ENCODE measurements around the gene E4F1.

E4F1 gene

GRCh38 chr16:2243031-2243528 is 19.7 kb downstream of the E4F1 start:
- POLR2A ChIA-PET: no interaction called here
- no peak for DNase-seq (ENCODE audit: low read depth, low spot score)
- no peak for TF ChIP-seq CTCF (IDR thresholded peaks at IDR 0.05; ENCODE audit: insufficient read depth, low read length, missing control alignments)
- H3K4me3 ChIP-seq (ENCODE audit: low read depth, low read length): no peak overlapping the region
- CTCF ChIA-PET: no interaction called here

- no peak overlapping the region for H3K4me3 ChIP-seq (ENCODE audit: low read depth, low read length)
- CTCF ChIA-PET: no interaction called here
- no peak for TF ChIP-seq CTCF (IDR thresholded peaks at IDR 0.05; ENCODE audit: insufficient read depth, low read length, missing control alignments)
- POLR2A ChIA-PET: no interaction called here
- DNase-seq (ENCODE audit: low read depth, low spot score): no peak
Measured at GRCh38 chr16:2243781-2244180, 20.4 kb downstream of the E4F1 start.

- POLR2A ChIA-PET: no interaction called here
- no peak for DNase-seq (ENCODE audit: low read depth, low spot score)
- TF ChIP-seq CTCF (IDR thresholded peaks at IDR 0.05; ENCODE audit: insufficient read depth, low read length, missing control alignments): no peak
- CTCF ChIA-PET: no interaction called here
- no peak overlapping the region for H3K4me3 ChIP-seq (ENCODE audit: low read depth, low read length)
Measured at GRCh38 chr16:2244301-2244700, 20.9 kb downstream of the E4F1 start.

GRCh38 chr16:2244926-2245795 is 21.8 kb downstream of the E4F1 start:
- CTCF ChIA-PET: no interaction called here
- TF ChIP-seq CTCF (IDR thresholded peaks at IDR 0.05; ENCODE audit: insufficient read depth, low read length, missing control alignments): no peak
- no peak for DNase-seq (ENCODE audit: low read depth, low spot score)
- POLR2A ChIA-PET: no interaction called here
- no peak overlapping the region for H3K4me3 ChIP-seq (ENCODE audit: low read depth, low read length)

GRCh38 chr16:2246301-2246885 is 23.0 kb downstream of the E4F1 start:
- H3K4me3 ChIP-seq (ENCODE audit: low read depth, low read length): no peak overlapping the region
- TF ChIP-seq CTCF (IDR thresholded peaks at IDR 0.05; ENCODE audit: insufficient read depth, low read length, missing control alignments): no peak
- ChIA-PET CTCF (no interaction called here), POLR2A (no interaction called here)
- no peak for DNase-seq (ENCODE audit: low read depth, low spot score)

- TF ChIP-seq CTCF (IDR thresholded peaks at IDR 0.05; ENCODE audit: insufficient read depth, low read length, missing control alignments): no peak
- ChIA-PET POLR2A (interaction anchor here (1.0 to 1.7 kb wide), 6 partner anchors 9 to 36 kb away, joined by 4 to 7 read pairs (median 6); partner anchors contain the start of genes DNASE1L2 and PGP), CTCF (interaction anchor here (1.0 to 6.1 kb wide), 13 partner anchors 9 to 263 kb away, joined by 3 to 44 read pairs (median 4); partner anchors contain the start of gene ATP6V0C)
- H3K4me3 ChIP-seq (ENCODE audit: low read depth, low read length): peak overlapping the region; percentile 70
- no peak for DNase-seq (ENCODE audit: low read depth, low spot score)
Measured at GRCh38 chr16:2250652-2251295, 27.4 kb downstream of the E4F1 start.
